OCI-M2 (cell line): ENCODE measurements around the gene EGFL6.

Source experiments
- DNase-seq: peaks from one replicate; lab custom pipeline; 2025; ENCODE audit not compliant: unreplicated experiment; lab: John Stamatoyannopoulos, UW

Gene EGFL6, protein sequence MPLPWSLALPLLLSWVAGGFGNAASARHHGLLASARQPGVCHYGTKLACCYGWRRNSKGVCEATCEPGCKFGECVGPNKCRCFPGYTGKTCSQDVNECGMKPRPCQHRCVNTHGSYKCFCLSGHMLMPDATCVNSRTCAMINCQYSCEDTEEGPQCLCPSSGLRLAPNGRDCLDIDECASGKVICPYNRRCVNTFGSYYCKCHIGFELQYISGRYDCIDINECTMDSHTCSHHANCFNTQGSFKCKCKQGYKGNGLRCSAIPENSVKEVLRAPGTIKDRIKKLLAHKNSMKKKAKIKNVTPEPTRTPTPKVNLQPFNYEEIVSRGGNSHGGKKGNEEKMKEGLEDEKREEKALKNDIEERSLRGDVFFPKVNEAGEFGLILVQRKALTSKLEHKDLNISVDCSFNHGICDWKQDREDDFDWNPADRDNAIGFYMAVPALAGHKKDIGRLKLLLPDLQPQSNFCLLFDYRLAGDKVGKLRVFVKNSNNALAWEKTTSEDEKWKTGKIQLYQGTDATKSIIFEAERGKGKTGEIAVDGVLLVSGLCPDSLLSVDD

DNA sequence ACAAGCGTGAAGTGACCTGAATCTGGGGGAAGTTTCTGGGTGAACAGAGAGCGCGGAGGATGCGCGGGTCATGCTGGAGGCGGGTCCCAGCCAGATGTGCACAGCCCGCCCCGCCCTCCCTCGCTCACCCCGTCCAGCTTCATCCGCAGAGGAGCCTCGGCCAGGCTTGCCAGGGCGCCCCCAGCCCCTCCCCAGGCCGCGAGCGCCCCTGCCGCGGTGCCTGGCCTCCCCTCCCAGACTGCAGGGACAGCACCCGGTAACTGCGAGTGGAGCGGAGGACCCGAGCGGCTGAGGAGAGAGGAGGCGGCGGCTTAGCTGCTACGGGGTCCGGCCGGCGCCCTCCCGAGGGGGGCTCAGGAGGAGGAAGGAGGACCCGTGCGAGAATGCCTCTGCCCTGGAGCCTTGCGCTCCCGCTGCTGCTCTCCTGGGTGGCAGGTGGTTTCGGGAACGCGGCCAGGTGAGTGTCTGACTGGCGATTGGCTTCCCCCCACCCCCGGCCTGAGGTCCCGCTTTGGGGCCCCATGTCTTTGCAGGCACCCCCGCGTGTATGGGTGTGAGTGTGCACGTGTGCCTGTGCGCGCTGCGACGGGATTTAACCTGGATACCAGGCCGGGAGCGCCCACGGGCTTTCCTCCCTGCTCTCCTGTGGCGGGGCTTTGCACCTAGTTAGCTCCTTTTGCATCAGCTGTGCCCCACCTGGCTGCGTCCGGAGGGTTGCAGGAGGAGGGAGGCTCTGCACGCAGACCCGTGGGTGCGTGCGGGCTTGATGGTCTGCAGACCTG, at the start of gene EGFL6:
EGFL6 (plus strand) TSS at position 123 of the 782 bp plus-strand sequence; CDS start at position 384, 261 bp downstream.
- no peak for DNase-seq

DNA sequence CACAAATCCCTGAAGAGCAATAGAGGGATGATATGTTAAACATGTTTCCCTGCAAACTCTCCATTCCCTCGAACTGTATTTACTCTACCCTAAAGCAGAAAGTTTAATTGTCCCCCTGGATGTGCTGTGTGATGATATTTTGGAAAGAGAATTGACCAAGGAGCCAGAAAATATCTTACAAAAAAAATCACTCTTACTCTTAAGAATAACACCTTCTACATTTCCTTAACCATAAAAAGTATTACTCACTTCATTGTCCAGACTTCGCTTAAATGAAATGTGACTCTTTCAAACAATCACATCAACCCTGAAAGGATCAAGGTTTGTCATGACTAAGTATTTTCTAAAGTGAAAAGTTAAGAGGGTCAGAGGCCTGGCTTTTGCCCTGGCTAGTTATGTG, 49.0 kb upstream of the EGFL6 start:
- no peak for DNase-seq

DNA sequence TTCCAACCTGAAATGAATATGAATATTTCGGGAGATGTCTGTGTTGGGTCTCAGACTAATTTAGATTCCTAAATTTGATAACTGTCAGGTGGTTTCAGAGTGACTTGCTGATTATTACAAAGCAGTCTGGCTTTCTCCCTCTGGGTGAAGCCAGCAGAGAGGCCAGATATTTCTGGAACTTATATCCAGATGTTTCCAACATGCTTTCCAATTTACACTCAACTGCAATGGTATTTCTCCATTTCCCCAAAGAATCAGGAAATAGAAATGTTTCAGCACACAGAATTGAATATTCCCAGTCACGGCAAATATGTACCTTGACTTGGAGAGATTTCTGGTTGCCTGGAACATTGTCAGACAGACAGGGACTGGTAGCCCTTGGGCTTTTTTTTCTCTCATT, 48.5 kb upstream of the EGFL6 start:
- DNase-seq: no peak

DNA sequence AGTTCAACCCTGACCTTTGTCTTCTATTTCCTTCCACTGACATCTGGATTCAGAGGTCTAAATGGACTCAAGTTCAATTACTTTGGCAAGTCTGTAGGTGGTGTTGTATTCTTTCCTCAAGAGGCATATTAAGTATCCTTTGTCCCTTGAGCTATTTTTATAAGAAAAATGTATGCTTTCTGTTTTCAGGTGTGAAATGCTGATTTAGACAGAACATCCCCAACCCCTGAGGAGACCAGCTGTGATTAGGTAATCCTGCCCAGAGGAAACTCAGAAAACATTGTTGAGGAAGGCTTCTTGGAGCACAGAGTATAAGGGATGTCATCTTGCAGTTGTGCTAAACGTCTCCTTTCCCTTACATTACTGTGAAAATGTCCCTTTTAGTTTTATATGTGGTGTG, 46.6 kb upstream of the EGFL6 start:
- DNase-seq: no peak

DNA sequence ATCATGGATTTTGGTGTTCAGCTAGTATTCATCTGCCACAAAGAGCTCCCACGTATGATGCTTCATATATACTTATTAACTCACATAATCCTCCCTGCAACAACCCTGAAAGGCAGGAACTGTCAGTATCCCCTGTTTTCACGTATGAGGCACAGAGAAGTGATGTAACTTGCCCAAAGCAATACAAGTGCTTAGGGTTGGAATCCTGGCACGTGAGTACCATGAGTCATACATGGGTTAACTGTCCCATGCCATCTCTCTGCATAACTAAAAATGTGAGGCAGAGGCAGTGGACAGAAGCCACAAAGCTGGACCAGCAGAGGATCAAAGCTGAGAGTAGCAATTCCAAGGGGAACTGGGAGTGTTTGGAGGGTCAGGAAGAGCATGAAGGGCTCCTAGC, 35.7 kb upstream of the EGFL6 start:
- DNase-seq: no peak

DNA sequence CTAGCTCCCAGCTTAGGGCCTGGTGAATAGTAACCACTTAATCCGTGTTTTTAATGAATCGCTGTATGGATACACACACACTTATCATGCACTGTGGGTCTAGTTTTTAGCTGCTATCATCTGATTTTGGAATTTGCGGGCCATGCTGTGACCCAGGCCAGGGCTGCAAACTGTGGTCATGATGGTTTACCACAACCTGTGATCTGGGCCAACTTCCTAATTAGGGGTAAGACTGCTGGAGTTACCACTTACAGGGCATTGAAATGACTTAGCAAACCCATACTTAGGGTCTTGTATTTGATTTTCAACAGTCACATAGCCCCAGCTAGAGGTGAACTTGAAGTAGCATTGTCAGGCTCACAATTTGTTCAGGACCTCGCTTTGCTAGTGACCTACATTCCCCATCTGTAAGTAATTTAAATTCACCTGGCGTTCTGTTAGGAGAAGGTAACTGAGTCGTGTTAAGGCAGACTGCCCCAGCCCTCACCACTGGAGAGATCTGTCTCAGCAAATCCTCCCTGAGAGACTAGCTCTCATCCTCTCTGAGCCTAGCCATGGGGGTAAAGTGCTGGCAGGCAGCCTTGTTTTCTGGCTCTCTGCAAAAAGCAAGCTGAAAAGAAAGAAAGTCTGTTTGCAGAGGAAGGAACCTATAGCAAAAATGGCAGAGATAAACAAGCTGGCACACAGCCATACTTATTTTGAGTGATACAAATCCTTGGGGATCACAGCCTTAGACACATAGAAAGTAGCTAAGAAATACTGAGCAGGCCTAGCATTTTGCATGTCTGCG, 33.8 kb upstream of the EGFL6 start:
- no peak for DNase-seq

DNA sequence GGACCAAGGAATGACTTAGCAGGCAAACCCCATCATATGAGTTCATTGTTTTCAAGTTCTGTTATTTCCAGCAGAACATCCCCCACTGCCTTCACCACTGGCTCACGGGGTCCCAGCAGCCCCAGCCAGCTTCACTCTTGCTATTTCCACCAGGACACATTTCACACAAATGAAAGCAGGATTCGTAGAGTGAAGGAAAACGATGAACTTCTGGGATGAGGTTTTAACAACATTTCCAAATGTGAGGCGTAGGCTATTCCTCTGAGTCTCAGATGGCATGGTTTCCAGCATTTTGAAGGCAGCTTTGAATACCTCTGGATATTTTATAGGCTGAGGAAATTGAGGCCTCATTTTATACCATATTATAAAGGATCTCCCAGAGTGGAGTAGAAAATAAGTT, 32.9 kb upstream of the EGFL6 start:
- no peak for DNase-seq

DNA sequence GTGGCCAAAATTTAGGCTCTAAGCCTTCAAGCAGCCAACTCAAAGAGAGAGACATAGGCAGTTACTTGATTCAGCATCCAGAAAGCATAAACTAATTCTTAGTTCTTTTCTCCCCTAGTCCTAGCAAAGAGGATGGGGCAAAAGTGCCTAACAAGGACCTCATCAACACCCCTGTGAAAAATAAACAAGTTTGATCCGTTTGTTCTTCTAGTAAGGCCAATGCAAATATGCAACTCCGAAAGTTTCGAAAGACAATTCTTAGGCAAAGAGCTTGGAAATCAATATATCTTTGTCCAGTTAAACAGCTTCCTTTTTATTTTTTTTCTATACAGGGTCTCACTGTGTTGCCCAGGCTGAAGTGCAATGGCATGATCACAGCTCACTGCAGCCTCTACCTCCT, 31.0 kb upstream of the EGFL6 start:
- no peak for DNase-seq

DNA sequence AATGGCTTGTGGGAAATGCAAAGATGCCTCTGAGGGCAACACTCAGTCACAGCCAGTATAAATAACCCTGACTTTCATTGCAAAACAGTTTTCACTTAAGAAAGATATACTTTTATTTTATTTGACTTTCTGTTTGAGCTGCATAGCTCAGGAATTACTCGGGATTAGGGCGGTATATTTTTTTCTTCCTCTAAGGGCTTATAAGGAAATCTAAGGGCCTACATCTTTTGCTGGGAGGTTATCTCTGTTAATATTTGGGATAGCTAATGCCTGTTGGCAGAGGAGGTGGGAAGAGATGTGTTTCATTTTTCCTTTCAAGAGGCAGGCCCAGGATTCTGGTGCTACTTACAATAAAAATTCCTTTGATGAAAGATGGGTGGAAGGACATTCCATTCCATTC, 28.8 kb upstream of the EGFL6 start:
- DNase-seq: no peak

DNA sequence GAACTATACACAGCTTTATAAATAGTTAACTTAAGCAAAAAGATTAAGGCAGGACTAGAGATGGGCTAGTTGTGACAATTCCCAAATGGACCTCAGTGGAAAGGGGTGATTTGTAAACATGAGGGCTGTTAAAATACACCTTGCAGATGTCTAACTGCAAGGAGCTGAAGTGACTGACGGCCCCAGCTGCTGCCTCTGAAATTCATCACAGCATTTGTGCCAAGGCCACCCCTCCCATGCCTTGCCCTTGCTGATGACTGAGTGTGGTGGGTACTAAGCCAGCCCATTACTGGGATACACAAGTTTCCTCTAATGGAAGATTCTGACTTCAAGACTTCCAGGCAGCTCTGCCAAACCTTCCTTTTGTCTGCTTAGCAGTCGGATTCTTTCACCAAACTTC, 23.7 kb upstream of the EGFL6 start:
- no peak for DNase-seq

DNA sequence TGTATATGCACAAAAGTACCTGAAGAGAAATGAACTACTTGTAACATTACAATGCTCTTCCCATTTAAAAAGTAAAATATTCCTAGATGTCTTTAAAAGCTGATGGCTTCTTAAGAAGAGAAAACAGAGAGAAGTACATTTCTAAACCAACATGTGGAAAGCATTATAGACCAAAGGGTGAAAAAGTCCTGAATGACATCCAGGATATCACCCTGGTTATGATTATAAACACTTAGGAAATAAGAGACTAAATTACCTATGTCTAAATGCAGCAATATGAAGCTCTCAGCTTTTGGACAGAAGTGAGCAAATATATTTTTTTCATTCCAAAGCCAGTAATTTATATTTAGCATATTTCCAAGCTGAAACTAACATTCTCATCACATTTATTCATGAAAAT, 21.7 kb upstream of the EGFL6 start:
- DNase-seq: no peak

DNA sequence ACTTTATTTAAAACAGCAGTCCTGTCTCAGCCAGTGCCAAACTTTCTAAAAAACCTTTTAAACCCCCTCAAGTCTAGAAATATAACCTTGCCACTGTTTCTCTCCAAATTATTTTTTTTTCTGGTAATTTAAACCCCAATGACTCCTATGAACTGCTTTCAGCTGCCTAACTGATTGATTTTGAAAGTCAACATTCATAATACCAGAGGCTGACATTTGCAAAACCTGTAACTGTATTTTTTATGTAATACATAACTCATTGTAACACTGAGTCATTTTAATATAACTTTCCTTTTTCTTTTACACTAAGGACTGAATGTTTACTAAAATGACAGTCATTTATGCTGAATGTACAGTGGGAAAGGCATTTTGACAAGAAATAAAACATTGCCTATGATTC, 19.1 kb upstream of the EGFL6 start:
- no peak for DNase-seq

DNA sequence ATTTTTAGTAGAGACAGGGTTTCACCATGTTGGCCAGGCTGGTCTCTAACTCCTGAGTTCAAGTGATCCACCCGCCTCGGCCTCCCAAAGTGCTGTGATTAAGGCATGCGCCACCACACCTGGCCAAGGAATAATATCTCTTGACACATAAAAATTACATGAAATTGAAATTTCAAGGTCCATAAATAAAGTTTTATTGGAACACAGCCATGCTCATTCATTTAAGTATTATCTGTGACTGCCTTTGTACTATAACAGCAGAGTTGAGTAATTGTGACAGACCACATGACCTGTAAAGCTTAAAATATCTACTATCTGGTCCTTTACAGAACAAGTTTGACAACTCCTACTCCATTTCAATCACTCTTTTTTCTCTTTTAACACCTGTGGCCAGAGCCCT, 17.8 kb upstream of the EGFL6 start:
- DNase-seq: no peak

DNA sequence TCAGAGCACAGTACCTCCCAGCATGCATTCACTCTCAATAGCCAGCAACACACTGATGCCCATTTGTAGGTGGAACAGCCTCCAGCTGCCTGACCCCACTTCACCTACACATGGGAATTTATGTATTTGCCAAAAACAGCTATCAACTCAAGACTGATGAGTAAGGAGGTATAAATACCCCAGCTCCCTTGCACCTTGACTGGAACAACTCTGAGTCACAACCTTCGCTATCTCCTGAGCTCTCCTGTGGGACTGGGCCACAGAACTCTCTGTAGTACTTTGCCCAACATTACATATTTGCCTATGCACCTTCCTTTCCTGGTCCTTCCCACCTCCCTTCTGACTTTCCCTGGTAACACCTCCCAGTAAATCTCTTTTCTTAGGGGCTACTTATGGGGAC, 16.5 kb upstream of the EGFL6 start:
- no peak for DNase-seq

DNA sequence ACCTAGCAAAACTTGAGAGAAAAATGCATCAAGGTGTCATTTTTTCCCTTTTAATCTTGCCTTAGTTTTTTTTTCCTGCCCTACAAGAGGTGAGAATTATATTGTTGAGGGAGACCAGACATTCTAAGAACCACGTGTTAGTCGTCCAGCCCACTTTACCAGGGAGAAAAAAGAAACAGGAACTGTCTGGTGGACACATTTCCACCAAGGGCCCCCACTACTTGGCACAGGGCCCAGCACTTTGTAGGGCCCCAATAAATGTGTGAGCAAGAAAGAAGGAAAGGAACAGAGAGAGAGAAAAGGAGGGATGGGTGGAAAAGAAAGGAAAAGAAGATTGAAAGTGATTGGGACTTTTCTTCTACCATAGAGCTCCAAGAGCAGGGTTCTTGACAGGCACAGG, 3.9 kb upstream of the EGFL6 start:
- no peak for DNase-seq

DNA sequence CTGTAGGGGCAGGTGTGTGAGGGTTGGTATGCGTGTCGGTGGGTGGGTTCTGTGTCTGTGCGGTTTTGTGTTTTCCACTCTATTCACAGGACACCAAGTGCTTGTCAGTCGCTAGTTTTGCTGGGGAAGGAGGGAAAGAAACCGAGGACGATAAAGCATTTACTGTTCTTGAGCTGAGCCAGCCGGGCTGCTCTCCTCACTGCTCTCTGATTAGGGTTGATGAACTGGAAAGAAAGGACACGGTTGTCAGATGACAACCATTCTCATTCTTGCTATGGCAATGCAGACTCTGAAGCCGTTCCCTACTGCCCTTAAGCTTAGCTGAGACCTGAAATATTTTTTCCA, 832 bp downstream of the EGFL6 start:
- DNase-seq: no peak

DNA sequence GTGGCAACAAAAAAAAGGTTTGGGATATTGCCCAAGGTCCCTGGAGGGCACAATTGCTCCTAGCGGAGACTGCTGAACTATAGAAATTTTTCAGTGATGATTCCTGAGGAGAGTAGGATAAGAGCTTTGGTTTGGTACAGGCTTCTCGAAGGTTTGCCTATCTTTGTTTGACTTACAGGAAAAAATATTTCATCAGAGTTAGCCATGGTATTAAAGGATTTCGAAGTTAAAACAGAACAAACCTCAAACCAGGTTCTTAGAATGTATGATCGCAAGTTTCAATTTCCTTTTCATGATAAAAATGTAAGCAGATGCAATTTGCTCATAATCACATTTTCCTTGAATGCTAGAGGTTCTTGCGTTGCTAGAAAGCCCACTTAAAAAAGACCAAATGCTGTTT, 1.7 kb downstream of the EGFL6 start:
- no peak for DNase-seq

DNA sequence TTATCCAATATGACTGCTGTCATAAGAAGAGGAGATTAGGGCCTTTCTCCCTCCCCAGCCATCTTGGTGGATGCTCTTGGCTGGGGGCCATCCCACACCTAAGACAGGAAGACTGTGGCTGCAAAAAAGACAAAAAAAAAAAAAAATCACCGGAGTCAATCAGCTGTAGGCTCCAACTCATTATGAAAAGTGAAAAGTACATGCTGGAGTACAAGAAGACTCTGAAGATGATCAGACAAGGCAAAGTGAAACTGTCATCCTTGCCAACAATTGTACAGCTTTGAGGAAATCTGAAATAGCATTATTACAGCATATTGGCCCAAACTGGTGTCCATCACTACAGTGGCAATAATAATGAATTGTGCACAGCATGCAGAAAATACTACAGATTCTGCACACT, 5.2 kb downstream of the EGFL6 start:
- no peak for DNase-seq

DNA sequence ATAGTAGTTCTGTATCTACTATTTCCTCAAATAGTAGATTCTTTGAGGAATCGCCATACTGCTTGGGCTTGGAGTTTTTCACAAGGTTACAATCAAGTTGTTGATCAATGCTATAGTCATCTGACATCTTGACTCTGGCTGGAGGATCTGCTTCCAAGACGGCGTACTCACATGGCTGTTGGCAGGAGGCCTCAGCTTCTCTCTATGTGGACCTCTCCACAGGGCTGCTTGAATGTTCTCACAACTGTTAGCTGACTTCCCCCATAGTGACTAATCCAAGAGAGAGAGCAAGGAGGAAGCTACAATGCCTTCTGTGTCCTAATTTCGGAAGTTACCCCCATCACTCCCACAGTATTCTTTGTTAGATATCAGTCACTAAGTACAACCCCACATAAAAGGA, 10.3 kb downstream of the EGFL6 start:
- no peak for DNase-seq

DNA sequence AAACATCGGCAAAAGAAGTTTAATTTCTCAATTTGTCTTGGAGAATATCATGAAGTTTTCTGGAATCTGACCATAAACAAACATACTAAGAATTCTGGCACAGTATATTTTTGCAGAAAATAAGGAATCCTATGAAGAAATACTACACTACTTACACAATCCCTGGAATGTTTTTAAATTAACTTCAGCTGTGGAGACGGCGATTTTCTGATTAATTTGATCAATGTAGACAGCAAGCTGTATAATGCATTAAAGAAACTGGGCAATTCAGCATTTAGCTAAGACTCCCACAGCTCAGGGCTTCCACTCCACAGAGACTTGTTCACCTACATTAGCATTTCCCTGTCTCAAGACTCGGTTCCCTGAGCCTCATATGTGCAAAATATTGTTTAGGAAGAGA, 12.2 kb downstream of the EGFL6 start:
- no peak for DNase-seq

DNA sequence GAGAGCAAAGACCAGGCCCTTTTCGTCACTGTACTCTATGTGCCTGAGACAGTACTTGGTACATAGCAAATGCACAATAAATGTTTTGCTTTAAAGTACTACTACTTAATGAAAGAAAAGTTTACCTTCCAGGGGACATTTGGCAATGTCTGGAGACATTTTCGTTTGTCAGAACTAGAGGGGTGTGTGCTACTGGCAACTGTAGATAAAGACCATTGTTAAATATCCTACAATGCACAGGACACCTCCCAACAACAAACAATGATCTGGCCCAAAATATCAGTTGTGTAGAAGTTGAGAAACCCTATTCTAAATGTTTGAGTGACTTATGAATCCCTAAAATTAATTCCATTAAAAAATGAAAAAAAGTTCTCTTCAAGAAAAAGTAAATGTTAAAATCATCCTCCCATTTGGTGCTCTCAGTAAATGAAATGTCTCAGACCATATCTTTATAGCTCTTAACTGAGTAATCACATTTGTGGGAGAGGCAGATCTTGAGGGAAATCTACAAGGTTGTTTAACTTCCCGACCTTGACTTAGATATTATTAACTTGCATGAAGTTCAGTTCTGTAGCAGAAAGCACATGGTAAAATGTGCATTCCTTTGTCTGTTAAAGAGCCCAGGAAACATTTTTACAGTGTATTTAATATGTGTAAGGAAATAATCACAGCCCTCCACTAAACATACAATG, 18.5 kb downstream of the EGFL6 start:
- DNase-seq: no peak
